ENCODE results near the gene DDC.
"Not testable (repeated sequence)": the region's sequence is repeated elsewhere in the genome, so short reads cannot be mapped to it uniquely, and the experiment has no call there.

DDC gene

GRCh38 chr7:50588937-50589336 lies 23.7 kb upstream of the DDC start:
- DNase-seq (ENCODE audit: low spot score): no peak

- DNase-seq (ENCODE audit: low spot score): no peak
Measured at GRCh38 chr7:50587737-50588136, 22.5 kb upstream of the DDC start.

GRCh38 chr7:50584793-50585408 lies 19.7 kb upstream of the DDC start:
- no peak for DNase-seq (ENCODE audit: low spot score)

- no peak for DNase-seq (ENCODE audit: low spot score)
Measured at GRCh38 chr7:50584386-50584785, 19.2 kb upstream of the DDC start.

GRCh38 chr7:50583295-50583694 lies 18.1 kb upstream of the DDC start:
- DNase-seq (ENCODE audit: low spot score): not testable (repeated sequence)

GRCh38 chr7:50582271-50582670 lies 17.1 kb upstream of the DDC start:
- not testable (repeated sequence) for DNase-seq (ENCODE audit: low spot score)

GRCh38 chr7:50580666-50581065 lies 15.5 kb upstream of the DDC start:
- DNase-seq (ENCODE audit: low spot score): not testable (repeated sequence)

GRCh38 chr7:50580057-50580456 lies 14.9 kb upstream of the DDC start:
- DNase-seq (ENCODE audit: low spot score): no peak

GRCh38 chr7:50578105-50578504 lies 12.9 kb upstream of the DDC start:
- not testable (repeated sequence) for DNase-seq (ENCODE audit: low spot score)

- no peak for DNase-seq (ENCODE audit: low spot score)
Measured at GRCh38 chr7:50577569-50577968, 12.4 kb upstream of the DDC start.

GRCh38 chr7:50576388-50576787 lies 11.2 kb upstream of the DDC start:
- DNase-seq (ENCODE audit: low spot score): not testable (repeated sequence)

- DNase-seq (ENCODE audit: low spot score): no peak
Measured at GRCh38 chr7:50567715-50568261, 2.6 kb upstream of the DDC start.

- no peak for DNase-seq (ENCODE audit: low spot score)
Measured at GRCh38 chr7:50565977-50566376, 772 bp upstream of the DDC start.

GRCh38 chr7:50565559-50565916 lies 333 bp upstream of the DDC start:
- DNase-seq (ENCODE audit: low spot score): no peak

- no peak for DNase-seq (ENCODE audit: low spot score)
Measured at GRCh38 chr7:50564171-50564570, 1.0 kb downstream of the DDC start.

- no peak for DNase-seq (ENCODE audit: low spot score)
Measured at GRCh38 chr7:50562136-50562535, 3.1 kb downstream of the DDC start.

GRCh38 chr7:50560865-50561351 lies 4.3 kb downstream of the DDC start:
- no peak for DNase-seq (ENCODE audit: low spot score)

- no peak for DNase-seq (ENCODE audit: low spot score)
Measured at GRCh38 chr7:50559881-50560280, 5.3 kb downstream of the DDC start.

- no peak for DNase-seq (ENCODE audit: low spot score)
Measured at GRCh38 chr7:50558294-50559053, 6.7 kb downstream of the DDC start.

- DNase-seq (ENCODE audit: low spot score): no peak
Measured at GRCh38 chr7:50557099-50557498, 8.1 kb downstream of the DDC start.

GRCh38 chr7:50556247-50556991 lies 8.8 kb downstream of the DDC start:
- no peak for DNase-seq (ENCODE audit: low spot score)

GRCh38 chr7:50555594-50556140 lies 9.5 kb downstream of the DDC start:
- no peak for DNase-seq (ENCODE audit: low spot score)
